GM18508 (cell line): ENCODE results near the gene GBF1.
"Not testable (repeated sequence)": the region's sequence is repeated elsewhere in the genome, so short reads cannot be mapped to it uniquely, and the experiment has no call there.

ENCODE experiments used
- ATAC-seq: cut with Tn5 transposase; IDR thresholded peaks from one replicate; pipeline ENCODE4 v1.9.1; 2021; ENCODE audit warnings: moderate number of reproducible peaks; ENCODE audit not compliant: insufficient read depth, unreplicated experiment

GBF1 gene

GRCh38 chr10:102299873-102300272 lies 54.5 kb downstream of the GBF1 start:
- no peak for ATAC-seq

- no peak for ATAC-seq
Observed at GRCh38 chr10:102300278-102300843, 55.0 kb downstream of the GBF1 start.

GRCh38 chr10:102300912-102301311 lies 55.6 kb downstream of the GBF1 start:
- ATAC-seq, result not testable (repeated sequence)

- not testable (repeated sequence) for ATAC-seq
Observed at GRCh38 chr10:102301332-102301731, 56.0 kb downstream of the GBF1 start.

GRCh38 chr10:102302611-102303010 lies 57.3 kb downstream of the GBF1 start:
- ATAC-seq, result no peak

- ATAC-seq, result no peak
Observed at GRCh38 chr10:102306006-102306405, 60.7 kb downstream of the GBF1 start.

GRCh38 chr10:102306710-102307109 lies 61.4 kb downstream of the GBF1 start:
- no peak for ATAC-seq

- not testable (repeated sequence) for ATAC-seq
Observed at GRCh38 chr10:102308318-102308717, 63.0 kb downstream of the GBF1 start.

GRCh38 chr10:102309236-102309635 lies 63.9 kb downstream of the GBF1 start:
- ATAC-seq, result no peak

- no peak for ATAC-seq
Observed at GRCh38 chr10:102309916-102310315, 64.6 kb downstream of the GBF1 start.

- ATAC-seq, result no peak
Observed at GRCh38 chr10:102310361-102311024, 65.2 kb downstream of the GBF1 start.

- no peak for ATAC-seq
Observed at GRCh38 chr10:102311025-102311420, 65.7 kb downstream of the GBF1 start.

- no peak for ATAC-seq
Observed at GRCh38 chr10:102312683-102313082, 67.4 kb downstream of the GBF1 start.

- ATAC-seq, result no peak
Observed at GRCh38 chr10:102313221-102313896, 68.0 kb downstream of the GBF1 start.

GRCh38 chr10:102314801-102315200 lies 69.5 kb downstream of the GBF1 start:
- no peak for ATAC-seq

- no peak for ATAC-seq
Observed at GRCh38 chr10:102316421-102316820, 71.1 kb downstream of the GBF1 start.

- ATAC-seq, result no peak
Observed at GRCh38 chr10:102322914-102323313, 77.6 kb downstream of the GBF1 start.

- no peak for ATAC-seq
Observed at GRCh38 chr10:102324061-102324460, 78.7 kb downstream of the GBF1 start.

GRCh38 chr10:102326031-102326430 lies 80.7 kb downstream of the GBF1 start:
- ATAC-seq, result no peak

- ATAC-seq, result no peak
Observed at GRCh38 chr10:102327002-102327401, 81.7 kb downstream of the GBF1 start.

- no peak for ATAC-seq
Observed at GRCh38 chr10:102327641-102328040, 82.3 kb downstream of the GBF1 start.

GRCh38 chr10:102332772-102333171 lies 87.4 kb downstream of the GBF1 start:
- no peak for ATAC-seq
